ENCODE measurements around the gene LY6G5B. TPM values are rescaled to one million over a fixed set of nuclear protein-coding genes. Genes with fewer than 3 reads are reported as not detected.

LY6G5B gene
- total and polyA plus RNA-seq, 12 donors: 0.48 to 13.4 (median 4.7) TPM

DNA sequence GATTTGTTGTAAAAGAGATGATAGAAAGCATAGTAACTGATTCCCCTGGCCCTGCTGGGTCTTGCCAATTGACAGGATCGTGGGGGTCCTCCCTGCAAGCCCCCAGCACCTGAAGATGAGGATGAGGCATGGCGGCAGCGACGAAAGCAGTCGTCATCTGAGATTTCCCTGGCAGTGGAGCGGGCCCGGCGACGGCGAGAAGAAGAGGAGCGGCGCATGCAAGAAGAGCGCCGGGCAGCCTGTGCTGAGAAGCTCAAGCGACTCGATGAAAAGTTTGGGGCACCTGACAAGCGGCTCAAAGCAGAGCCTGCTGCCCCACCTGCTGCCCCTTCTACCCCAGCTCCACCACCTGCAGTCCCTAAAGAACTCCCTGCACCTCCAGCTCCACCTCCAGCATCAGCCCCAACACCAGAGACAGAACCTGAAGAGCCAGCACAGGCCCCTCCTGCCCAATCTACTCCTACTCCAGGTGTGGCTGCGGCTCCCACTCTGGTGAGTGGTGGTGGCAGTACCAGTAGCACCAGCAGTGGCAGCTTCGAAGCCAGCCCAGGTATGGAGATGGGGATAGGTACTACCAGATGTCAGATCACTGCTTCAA is 42.0 kb upstream of the LY6G5B start:
- no peak overlapping the region for H3K27ac ChIP-seq
- H3K27me3 ChIP-seq: no peaks in the 10 kb centered on the region
- no peaks in the 10 kb centered on the region for H3K9me3 ChIP-seq (replicated peaks in 1 of 3)
- TF ChIP-seq, protein P1, sequence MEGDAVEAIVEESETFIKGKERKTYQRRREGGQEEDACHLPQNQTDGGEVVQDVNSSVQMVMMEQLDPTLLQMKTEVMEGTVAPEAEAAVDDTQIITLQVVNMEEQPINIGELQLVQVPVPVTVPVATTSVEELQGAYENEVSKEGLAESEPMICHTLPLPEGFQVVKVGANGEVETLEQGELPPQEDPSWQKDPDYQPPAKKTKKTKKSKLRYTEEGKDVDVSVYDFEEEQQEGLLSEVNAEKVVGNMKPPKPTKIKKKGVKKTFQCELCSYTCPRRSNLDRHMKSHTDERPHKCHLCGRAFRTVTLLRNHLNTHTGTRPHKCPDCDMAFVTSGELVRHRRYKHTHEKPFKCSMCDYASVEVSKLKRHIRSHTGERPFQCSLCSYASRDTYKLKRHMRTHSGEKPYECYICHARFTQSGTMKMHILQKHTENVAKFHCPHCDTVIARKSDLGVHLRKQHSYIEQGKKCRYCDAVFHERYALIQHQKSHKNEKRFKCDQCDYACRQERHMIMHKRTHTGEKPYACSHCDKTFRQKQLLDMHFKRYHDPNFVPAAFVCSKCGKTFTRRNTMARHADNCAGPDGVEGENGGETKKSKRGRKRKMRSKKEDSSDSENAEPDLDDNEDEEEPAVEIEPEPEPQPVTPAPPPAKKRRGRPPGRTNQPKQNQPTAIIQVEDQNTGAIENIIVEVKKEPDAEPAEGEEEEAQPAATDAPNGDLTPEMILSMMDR (IDR thresholded peaks at IDR 0.05): no peak
- no peak for TF ChIP-seq POLR2A (IDR thresholded peaks at IDR 0.05)
- intact Hi-C loops (cut with DNase I): no loop called here
- 91 to 97% (median 96%) methylated on average over 14 to 19 of the region's 19 CpGs for WGBS, 4 donors
- peaks cover 0 to 97% of the 10 kb centered on the region in 2 donors for H3K36me3 ChIP-seq (replicated peaks in 1 of 2)
- no peak for DNase-seq
- H3K4me3 ChIP-seq: no peak overlapping the region
- H3K4me1 ChIP-seq (replicated peaks in 1 of 2): peaks cover 0 to 3% of the 10 kb centered on the region in 2 donors

- Histone ChIP-seq H3K4me1 (replicated peaks in 1 of 2) (no peaks in the 10 kb centered on the region), H3K27me3 (no peaks in the 10 kb centered on the region), H3K27ac (no peak overlapping the region), H3K36me3 (replicated peaks in 1 of 2) (peaks cover 0 to 100% of the 10 kb centered on the region in 2 donors), H3K4me3 (no peak overlapping the region), H3K9me3 (replicated peaks in 1 of 3) (no peaks in the 10 kb centered on the region)
- intact Hi-C loops (cut with DNase I): no loop called here
- no peak for DNase-seq
- WGBS, 4 donors: 92 to 94% (median 93%) methylated on average over 7 of the region's 7 CpGs
- TF ChIP-seq POLR2A (IDR thresholded peaks at IDR 0.05): no peak
- TF ChIP-seq, protein P1 (IDR thresholded peaks at IDR 0.05): no peak
Measured at GRCh38 chr6:31629014-31629413, 40.8 kb upstream of the LY6G5B start.

- H3K27me3 ChIP-seq: no peaks in the 10 kb centered on the region
- H3K4me1 ChIP-seq (replicated peaks in 1 of 2): no peaks in the 10 kb centered on the region
- no peak for TF ChIP-seq POLR2A (IDR thresholded peaks at IDR 0.05)
- TF ChIP-seq, protein P1 (IDR thresholded peaks at IDR 0.05): no peak
- H3K27ac ChIP-seq: no peak overlapping the region
- no peak for DNase-seq
- H3K36me3 ChIP-seq (replicated peaks in 1 of 2): peaks cover 0 to 100% of the 10 kb centered on the region in 2 donors
- WGBS, 4 donors: 91 to 95% (median 93%) methylated on average over 25 of the region's 25 CpGs
- no peaks in the 10 kb centered on the region for H3K9me3 ChIP-seq (replicated peaks in 1 of 3)
- no peak overlapping the region for H3K4me3 ChIP-seq
- intact Hi-C loops (cut with DNase I): no loop called here
Measured at GRCh38 chr6:31630177-31630934, 39.4 kb upstream of the LY6G5B start.

DNA sequence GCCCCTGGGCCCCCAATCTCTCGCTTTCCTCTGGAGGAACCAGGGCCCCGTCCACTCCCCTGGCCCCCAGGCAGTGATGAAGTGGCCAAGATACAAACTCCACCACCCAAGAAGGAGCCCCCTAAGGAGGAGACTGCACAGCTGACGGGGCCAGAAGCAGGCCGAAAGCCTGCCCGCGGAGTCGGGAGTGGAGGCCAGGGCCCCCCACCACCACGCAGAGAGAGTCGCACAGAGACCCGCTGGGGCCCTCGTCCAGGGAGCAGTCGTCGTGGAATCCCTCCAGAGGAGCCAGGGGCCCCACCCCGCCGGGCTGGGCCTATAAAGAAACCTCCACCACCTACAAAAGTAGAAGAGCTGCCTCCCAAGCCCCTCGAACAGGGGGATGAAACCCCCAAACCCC is 38.6 kb upstream of the LY6G5B start:
- Histone ChIP-seq H3K36me3 (replicated peaks in 1 of 2) (peaks cover 0 to 100% of the 10 kb centered on the region in 2 donors), H3K27ac (no peak overlapping the region), H3K27me3 (no peaks in the 10 kb centered on the region), H3K9me3 (replicated peaks in 1 of 3) (no peaks in the 10 kb centered on the region), H3K4me3 (no peak overlapping the region), H3K4me1 (replicated peaks in 1 of 2) (no peaks in the 10 kb centered on the region)
- no peak for DNase-seq
- intact Hi-C loops (cut with DNase I): no loop called here
- WGBS, 4 donors: 76 to 95% (median 87%) methylated on average over 9 to 16 of the region's 16 CpGs
- TF ChIP-seq, protein P1 (IDR thresholded peaks at IDR 0.05): no peak
- TF ChIP-seq POLR2A (IDR thresholded peaks at IDR 0.05): no peak

All from adrenal gland (tissue), 12 donors.